HepG2 (cell line): Measurements from ENCODE around the gene DSE. TPM values are rescaled to one million over a fixed set of nuclear protein-coding genes. Genes with fewer than 3 reads are reported as not detected.

Experiments used
- ATAC-seq: fragments of 200-7000 bp; cut with Tn5 transposase; 3 replicates; pipeline ENCODE4 v1.9.1; 2020; ENCODE audit warnings: mild to moderate bottlenecking, moderate library complexity
- BruUV-seq: library from RNA; stranded (reverse); fragments of 400-500 nt; replicated peaks from 2 replicates; lab custom pipeline; 2021; lab: Mats Ljungman, UMichigan
- CTCF ChIA-PET: fragments of 300-600 bp; formaldehyde crosslinking; extraction: SDS; loops from one replicate; lab custom pipeline; 2021; ENCODE audit warnings: low total read pairs, inconsistent platforms, low intra/inter-chr PET ratio; lab: Yijun Ruan, JAX
- POLR2A ChIA-PET: fragments of 350-600 bp; sonication (Branson Sonifier 250); formaldehyde crosslinking; loops from one replicate; lab custom pipeline; 2020; ENCODE audit warnings: antibody characterized with exemption, inconsistent platforms; lab: Yijun Ruan, JAX
- DNase-seq: peaks from one replicate; pipeline ENCODE4 v3.0.0-alpha.2; 2015; ENCODE audit warnings: low spot score
- FAIRE-seq: peaks from 3 replicates; lab custom pipeline; 2011; peaks lifted over from hg19 to GRCh38; lab: Jason Lieb, UNC
- H2AFZ ChIP-seq: one replicate; pipeline ENCODE4 v1.6.1; 2011; ENCODE audit warnings: low read length, inconsistent platforms
- H3K27ac ChIP-seq: fragments of 300-600 bp; 3 replicates; pipeline ENCODE4 v1.8.0; 2011; ENCODE audit warnings: mixed run types, mild to moderate bottlenecking, mixed read lengths, low read length, inconsistent platforms; ENCODE audit not compliant: insufficient read depth; ENCODE audit errors: extremely low read length
- H3K27me3 ChIP-seq, 2 experiments: fragments of 200-600 bp in 1 of 2; 2 replicates in 1 of 2; 3 replicates in 1 of 2; pipeline versions ENCODE4 v1.6.0 to v1.8.0; 2011; ENCODE audit warnings: low read length in 2 of 2, mild to moderate bottlenecking in 2 of 2, moderate library complexity in 2 of 2, inconsistent platforms in 1 of 2; ENCODE audit not compliant: insufficient read depth in 2 of 2, control insufficient read depth in 1 of 2
- H3K36me3 ChIP-seq, 2 experiments: fragments of 200-600 bp in 1 of 2; replicated peaks in 1 of 2; 2 replicates in 1 of 2; 3 replicates in 1 of 2; pipeline versions ENCODE4 v1.5.1 to v1.8.0; 2011; ENCODE audit warnings: low read length in 2 of 2, inconsistent platforms in 1 of 2; ENCODE audit not compliant: insufficient read depth in 2 of 2, control insufficient read depth in 1 of 2
- H3K4me1 ChIP-seq: 2 replicates; pipeline ENCODE4 v1.5.1; 2012; ENCODE audit warnings: low read length, inconsistent platforms; ENCODE audit not compliant: insufficient read depth
- H3K4me2 ChIP-seq: 2 replicates; pipeline ENCODE4 v1.6.0; 2011; ENCODE audit warnings: low read depth, low read length, inconsistent platforms
- H3K4me3 ChIP-seq, 3 experiments: fragments of 200-600 bp in 1 of 3; sonication (generic), shearing (Covaris generic) in 1 of 3; replicated peaks in 1 of 3; 2 replicates each; pipeline ENCODE4 v1.5.1; 2011 to 2016; ENCODE audit warnings: low read length in 3 of 3, inconsistent platforms in 2 of 3, low read depth in 2 of 3, mild to moderate bottlenecking in 2 of 3, control low read depth in 1 of 3, mixed read lengths in 1 of 3; ENCODE audit not compliant: insufficient read depth in 1 of 3
- H3K79me2 ChIP-seq: one replicate; pipeline ENCODE4 v1.6.1; 2011; ENCODE audit warnings: low read length, inconsistent platforms; ENCODE audit not compliant: insufficient read depth
- H3K9ac ChIP-seq: 2 replicates; pipeline ENCODE4 v1.6.0; 2011; ENCODE audit warnings: mild to moderate bottlenecking, low read depth, low read length, inconsistent platforms; ENCODE audit not compliant: insufficient read depth
- H3K9me3 ChIP-seq: 2 replicates; pipeline ENCODE4 v1.5.1; 2012; ENCODE audit warnings: mild to moderate bottlenecking, low read length
- H4K20me1 ChIP-seq: 2 replicates; pipeline ENCODE4 v1.6.0; 2011; ENCODE audit warnings: inconsistent platforms, mild to moderate bottlenecking, low read length, moderate library complexity; ENCODE audit not compliant: insufficient read depth
- NBN ChIP-seq: fragments of 450-650 bp; conservative IDR thresholded peaks from 2 replicates; pipeline ENCODE4 v1.6.1; 2017
- NFATC3 ChIP-seq: sonication (generic); formaldehyde crosslinking; IDR thresholded peaks from 2 replicates; pipeline ENCODE4 v1.5.1; 2020; ENCODE audit warnings: mild to moderate bottlenecking, missing genetic modification reagents
- PHB2 ChIP-seq: fragments of 450-650 bp; IDR thresholded peaks from 2 replicates; pipeline ENCODE4 v1.6.1; 2018; ENCODE audit not compliant: partially characterized antibody
- PPARG ChIP-seq: conservative IDR thresholded peaks from 2 replicates; pipeline ENCODE4 v1.6.1; 2016; ENCODE audit warnings: missing biosample characterization, missing genetic modification reagents
- SOX6 ChIP-seq, 2 experiments: fragments of 450-650 bp in 1 of 2; sonication (generic) in 1 of 2; formaldehyde crosslinking in 1 of 2; IDR thresholded peaks; 2 replicates each; pipeline versions ENCODE4 v1.4.0 to v1.6.1; 2017 to 2020; ENCODE audit warnings: antibody characterized with exemption in 1 of 2, mild to moderate bottlenecking in 1 of 2, missing genetic modification reagents in 1 of 2
- TBP ChIP-seq: sonication (generic); formaldehyde crosslinking; IDR thresholded peaks from 2 replicates; pipeline ENCODE4 v1.5.0; 2020; ENCODE audit warnings: missing genetic modification reagents
- XBP1 ChIP-seq: sonication (generic); formaldehyde crosslinking; IDR thresholded peaks from 2 replicates; pipeline ENCODE4 v1.5.0; 2020; ENCODE audit warnings: missing genetic modification reagents
- ZBTB3 ChIP-seq: sonication (generic); formaldehyde crosslinking; IDR thresholded peaks from 2 replicates; pipeline ENCODE4 v1.4.0; 2020; ENCODE audit warnings: low read depth, mild to moderate bottlenecking, moderate library complexity, missing genetic modification reagents, borderline replicate concordance
- ZMYM4 ChIP-seq: sonication (generic); formaldehyde crosslinking; IDR thresholded peaks from 2 replicates; pipeline ENCODE4 v1.8.1; 2023; ENCODE audit warnings: mild to moderate bottlenecking, missing genetic modification reagents
- ZNF724P ChIP-seq: sonication (generic); formaldehyde crosslinking; IDR thresholded peaks from 2 replicates; pipeline ENCODE4 v1.8.0; 2022; ENCODE audit warnings: missing genetic modification reagents, borderline replicate concordance
- ZNF781 ChIP-seq: sonication (generic); formaldehyde crosslinking; IDR thresholded peaks from 2 replicates; pipeline ENCODE4 v1.5.1; 2020; ENCODE audit warnings: borderline replicate concordance, mild to moderate bottlenecking, missing genetic modification reagents; ENCODE audit errors: not compliant biosample characterization
- ZSCAN9 ChIP-seq: IDR thresholded peaks from 2 replicates; pipeline ENCODE4 v1.6.1; 2016; ENCODE audit warnings: borderline replicate concordance
- WGBS: methylation state at CpG from one replicate; pipeline ENCODE4 v1.1.6; 2017; ENCODE audit warnings: low lambda C conversion rate; 5-methylcytosine and 5-hydroxymethylcytosine counted together
- in situ Hi-C: cut with HindIII; loops from 2 replicates; pipeline ENCODE4 v1.10.0; 2017; ENCODE audit warnings: low pct_unique_long_range_greater_than_20kb; ENCODE audit not compliant: extremely low pct_ligation_motif_present
- intact Hi-C: fragments of 100-400 bp; cut with micrococcal nuclease; formaldehyde crosslinking; loops from one replicate; pipeline ENCODE4 v1.10.0; 2022; ENCODE audit not compliant: unreplicated experiment
- polyA plus RNA-seq, 8 experiments: library from polyadenylated mRNA; depleted of rRNA in 3 of 8; stranded (reverse) in 7 of 8; unstranded in 1 of 8; fragments of >200 nt; fragmentation: Illumina TruSeq in 4 of 8; extraction: Trizol in 4 of 8; gene quantifications; 2 replicates each; pipeline versions ENCODE4 v1.2.1 to v1.2.3, GENCODE V29; 2011 to 2016; ENCODE audit warnings: low read depth in 4 of 8, missing spikeins in 1 of 8, mixed read lengths in 1 of 8; ENCODE audit not compliant: insufficient read depth in 1 of 8
- total RNA-seq, 5 experiments: library from RNA; depleted of rRNA; stranded (reverse); fragments of >200 nt; fragmentation: Illumina TruSeq; extraction: Trizol; gene quantifications; 2 replicates each; pipeline ENCODE4 v1.2.3, GENCODE V29; 2016; ENCODE audit warnings: low read depth in 1 of 5
- TF ChIP-seq, protein P1 (sequence below): sonication (generic); formaldehyde crosslinking; IDR thresholded peaks from 2 replicates; pipeline ENCODE4 v1.8.0; 2022; ENCODE audit warnings: mild to moderate bottlenecking, missing genetic modification reagents, moderate library complexity
- TF ChIP-seq, protein P2 (sequence below): sonication (generic); formaldehyde crosslinking; conservative IDR thresholded peaks from 2 replicates; pipeline ENCODE4 v1.4.0; 2020; ENCODE audit warnings: mild to moderate bottlenecking, missing genetic modification reagents, moderate library complexity
- TF ChIP-seq, protein P3 (sequence below): sonication (generic); formaldehyde crosslinking; IDR thresholded peaks from 2 replicates; pipeline ENCODE4 v1.5.1; 2020; ENCODE audit warnings: mild to moderate bottlenecking, missing genetic modification reagents, moderate library complexity

The DSE gene
- total and polyA plus RNA-seq, 2 of the 13 experiments (the other 11 are each of a cell fraction or from before 2014, with no cell fraction given) = 2.6 to 4.6 TPM

DNA sequence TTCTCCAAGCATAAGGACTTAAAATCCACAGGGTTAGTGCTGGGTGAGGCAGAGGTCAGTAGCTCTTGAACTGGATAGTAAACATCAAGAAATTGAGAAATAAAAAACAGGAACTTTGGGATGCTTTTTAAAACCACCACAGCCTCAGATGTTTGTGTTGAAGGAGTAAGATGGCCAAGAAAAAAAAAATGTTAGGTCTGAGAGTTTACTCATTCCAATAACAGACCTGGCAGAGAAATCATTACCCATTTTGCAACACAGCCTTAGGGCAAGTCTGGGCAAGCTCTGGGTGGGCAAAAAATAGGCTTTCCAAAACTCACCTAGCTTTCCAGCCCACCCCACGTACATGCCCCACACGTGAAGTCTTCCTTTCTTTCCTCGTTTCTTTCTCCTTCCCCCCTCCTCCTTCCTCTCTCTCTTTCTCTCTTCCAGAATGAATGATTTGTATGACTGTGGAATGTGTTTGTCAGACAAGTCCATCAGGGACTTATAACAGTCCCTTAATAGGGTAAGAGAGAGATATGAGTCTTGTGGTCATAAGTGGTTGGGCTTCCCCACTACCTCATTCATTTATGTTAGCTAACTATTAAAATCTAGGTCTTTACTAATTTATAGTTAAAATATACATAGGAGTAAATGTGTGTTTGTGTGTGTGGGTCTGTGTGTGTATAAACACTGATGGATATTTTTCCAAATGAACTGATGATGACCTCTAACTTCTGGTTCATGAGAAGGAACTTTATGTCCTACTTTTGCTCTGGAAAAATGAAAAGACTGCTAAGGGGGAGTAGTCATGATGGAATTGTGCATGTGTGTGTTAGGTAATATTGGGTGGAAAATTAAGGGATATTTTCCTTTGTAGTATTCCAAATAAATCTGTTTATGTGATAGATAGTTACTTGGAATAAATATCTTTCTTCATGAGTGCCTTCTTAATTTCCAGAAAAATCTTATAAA, 18.0 kb upstream of the DSE start:
- H3K27ac ChIP-seq = no peak overlapping the region
- WGBS = 48% methylated on average over 3 of the region's 3 CpGs
- TF ChIP-seq NBN (no peak), TBP (CRISPR knock-in tag) (no peak), ZBTB3 (no peak), SOX6 (IDR thresholded peaks at IDR 0.05) (no peak), SOX6 (CRISPR knock-in tag; IDR thresholded peaks at IDR 0.05) (no peak), ZNF724P (CRISPR knock-in tag) (no peak), ZNF781 (CRISPR knock-in tag) (no peak), PHB2 (no peak), ZSCAN9 (no peak), PPARG (CRISPR knock-in tag) (no peak), ZMYM4 (CRISPR knock-in tag) (no peak), XBP1 (CRISPR knock-in tag) (no peak), NFATC3 (CRISPR knock-in tag) (no peak)
- TF ChIP-seq, protein P1, sequence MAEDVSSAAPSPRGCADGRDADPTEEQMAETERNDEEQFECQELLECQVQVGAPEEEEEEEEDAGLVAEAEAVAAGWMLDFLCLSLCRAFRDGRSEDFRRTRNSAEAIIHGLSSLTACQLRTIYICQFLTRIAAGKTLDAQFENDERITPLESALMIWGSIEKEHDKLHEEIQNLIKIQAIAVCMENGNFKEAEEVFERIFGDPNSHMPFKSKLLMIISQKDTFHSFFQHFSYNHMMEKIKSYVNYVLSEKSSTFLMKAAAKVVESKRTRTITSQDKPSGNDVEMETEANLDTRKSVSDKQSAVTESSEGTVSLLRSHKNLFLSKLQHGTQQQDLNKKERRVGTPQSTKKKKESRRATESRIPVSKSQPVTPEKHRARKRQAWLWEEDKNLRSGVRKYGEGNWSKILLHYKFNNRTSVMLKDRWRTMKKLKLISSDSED (CRISPR knock-in tag) = no peak
- TF ChIP-seq, protein P2, sequence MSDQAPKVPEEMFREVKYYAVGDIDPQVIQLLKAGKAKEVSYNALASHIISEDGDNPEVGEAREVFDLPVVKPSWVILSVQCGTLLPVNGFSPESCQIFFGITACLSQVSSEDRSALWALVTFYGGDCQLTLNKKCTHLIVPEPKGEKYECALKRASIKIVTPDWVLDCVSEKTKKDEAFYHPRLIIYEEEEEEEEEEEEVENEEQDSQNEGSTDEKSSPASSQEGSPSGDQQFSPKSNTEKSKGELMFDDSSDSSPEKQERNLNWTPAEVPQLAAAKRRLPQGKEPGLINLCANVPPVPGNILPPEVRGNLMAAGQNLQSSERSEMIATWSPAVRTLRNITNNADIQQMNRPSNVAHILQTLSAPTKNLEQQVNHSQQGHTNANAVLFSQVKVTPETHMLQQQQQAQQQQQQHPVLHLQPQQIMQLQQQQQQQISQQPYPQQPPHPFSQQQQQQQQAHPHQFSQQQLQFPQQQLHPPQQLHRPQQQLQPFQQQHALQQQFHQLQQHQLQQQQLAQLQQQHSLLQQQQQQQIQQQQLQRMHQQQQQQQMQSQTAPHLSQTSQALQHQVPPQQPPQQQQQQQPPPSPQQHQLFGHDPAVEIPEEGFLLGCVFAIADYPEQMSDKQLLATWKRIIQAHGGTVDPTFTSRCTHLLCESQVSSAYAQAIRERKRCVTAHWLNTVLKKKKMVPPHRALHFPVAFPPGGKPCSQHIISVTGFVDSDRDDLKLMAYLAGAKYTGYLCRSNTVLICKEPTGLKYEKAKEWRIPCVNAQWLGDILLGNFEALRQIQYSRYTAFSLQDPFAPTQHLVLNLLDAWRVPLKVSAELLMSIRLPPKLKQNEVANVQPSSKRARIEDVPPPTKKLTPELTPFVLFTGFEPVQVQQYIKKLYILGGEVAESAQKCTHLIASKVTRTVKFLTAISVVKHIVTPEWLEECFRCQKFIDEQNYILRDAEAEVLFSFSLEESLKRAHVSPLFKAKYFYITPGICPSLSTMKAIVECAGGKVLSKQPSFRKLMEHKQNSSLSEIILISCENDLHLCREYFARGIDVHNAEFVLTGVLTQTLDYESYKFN (CRISPR knock-in tag) = no peak
- TF ChIP-seq, protein P3, sequence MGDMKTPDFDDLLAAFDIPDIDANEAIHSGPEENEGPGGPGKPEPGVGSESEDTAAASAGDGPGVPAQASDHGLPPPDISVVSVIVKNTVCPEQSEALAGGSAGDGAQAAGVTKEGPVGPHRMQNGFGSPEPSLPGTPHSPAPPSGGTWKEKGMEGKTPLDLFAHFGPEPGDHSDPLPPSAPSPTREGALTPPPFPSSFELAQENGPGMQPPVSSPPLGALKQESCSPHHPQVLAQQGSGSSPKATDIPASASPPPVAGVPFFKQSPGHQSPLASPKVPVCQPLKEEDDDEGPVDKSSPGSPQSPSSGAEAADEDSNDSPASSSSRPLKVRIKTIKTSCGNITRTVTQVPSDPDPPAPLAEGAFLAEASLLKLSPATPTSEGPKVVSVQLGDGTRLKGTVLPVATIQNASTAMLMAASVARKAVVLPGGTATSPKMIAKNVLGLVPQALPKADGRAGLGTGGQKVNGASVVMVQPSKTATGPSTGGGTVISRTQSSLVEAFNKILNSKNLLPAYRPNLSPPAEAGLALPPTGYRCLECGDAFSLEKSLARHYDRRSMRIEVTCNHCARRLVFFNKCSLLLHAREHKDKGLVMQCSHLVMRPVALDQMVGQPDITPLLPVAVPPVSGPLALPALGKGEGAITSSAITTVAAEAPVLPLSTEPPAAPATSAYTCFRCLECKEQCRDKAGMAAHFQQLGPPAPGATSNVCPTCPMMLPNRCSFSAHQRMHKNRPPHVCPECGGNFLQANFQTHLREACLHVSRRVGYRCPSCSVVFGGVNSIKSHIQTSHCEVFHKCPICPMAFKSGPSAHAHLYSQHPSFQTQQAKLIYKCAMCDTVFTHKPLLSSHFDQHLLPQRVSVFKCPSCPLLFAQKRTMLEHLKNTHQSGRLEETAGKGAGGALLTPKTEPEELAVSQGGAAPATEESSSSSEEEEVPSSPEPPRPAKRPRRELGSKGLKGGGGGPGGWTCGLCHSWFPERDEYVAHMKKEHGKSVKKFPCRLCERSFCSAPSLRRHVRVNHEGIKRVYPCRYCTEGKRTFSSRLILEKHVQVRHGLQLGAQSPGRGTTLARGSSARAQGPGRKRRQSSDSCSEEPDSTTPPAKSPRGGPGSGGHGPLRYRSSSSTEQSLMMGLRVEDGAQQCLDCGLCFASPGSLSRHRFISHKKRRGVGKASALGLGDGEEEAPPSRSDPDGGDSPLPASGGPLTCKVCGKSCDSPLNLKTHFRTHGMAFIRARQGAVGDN (CRISPR knock-in tag) = no peak

More for the DNA sequence above, 18.0 kb upstream of the DSE start:
- Histone ChIP-seq H3K27me3 (no peaks in the 10 kb centered on the region), H3K4me2 (no peak overlapping the region), H3K79me2 (no peaks in the 10 kb centered on the region), H3K4me1 (no peaks in the 10 kb centered on the region), H3K9me3 (no peaks in the 10 kb centered on the region), H3K9ac (no peak overlapping the region), H3K36me3 (no peaks in the 10 kb centered on the region), H2AFZ (no peak overlapping the region), H3K4me3 (no peak overlapping the region), H4K20me1 (no peaks in the 10 kb centered on the region)
- POLR2A ChIA-PET = no interaction called here
- FAIRE-seq = no peak
- CTCF ChIA-PET = no interaction called here
- no peak for DNase-seq
- no peak for ATAC-seq
- intact Hi-C loops (no loop called here), in situ Hi-C loops (no loop called here)
- BruUV-seq = no TSS peak
